B cell (primary cell): ENCODE data around the gene SLC16A7.
"Not testable (repeated sequence)": the region's sequence is repeated elsewhere in the genome, so short reads cannot be mapped to it uniquely, and the experiment has no call there.

Source experiments
- EZH2 ChIP-seq: IDR thresholded peaks from 2 replicates; pipeline ENCODE4 v1.6.1; 2012; ENCODE audit warnings: borderline replicate concordance, low read depth, mild to moderate bottlenecking, moderate library complexity, low read length; ENCODE audit not compliant: insufficient read depth, poor library complexity, severe bottlenecking
- TF ChIP-seq, protein P1 (sequence below): fragments of 200-600 bp; IDR thresholded peaks from one replicate; pipeline ENCODE4 v1.8.0; 2022; ENCODE audit warnings: antibody characterized with exemption, mild to moderate bottlenecking

DNA sequence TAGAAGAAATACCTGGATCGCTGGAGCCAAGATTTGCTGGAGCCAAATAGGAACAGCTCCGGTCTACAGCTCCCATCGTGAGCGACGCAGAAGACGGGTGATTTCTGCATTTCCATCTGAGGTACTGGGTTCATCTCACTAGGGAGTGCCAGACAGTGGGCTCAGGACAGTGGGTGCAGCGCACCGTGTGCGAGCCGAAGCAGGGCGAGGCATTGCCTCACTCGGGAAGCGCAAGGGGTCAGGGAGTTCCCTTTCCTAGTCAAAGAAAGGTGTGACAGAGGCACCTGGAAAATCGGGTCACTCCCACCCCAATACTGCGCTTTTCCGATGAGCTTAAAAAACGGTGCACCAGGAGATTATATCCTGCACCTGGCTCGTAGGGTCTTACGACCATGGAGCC is 155.3 kb downstream of the SLC16A7 start:
- TF ChIP-seq, protein P1, sequence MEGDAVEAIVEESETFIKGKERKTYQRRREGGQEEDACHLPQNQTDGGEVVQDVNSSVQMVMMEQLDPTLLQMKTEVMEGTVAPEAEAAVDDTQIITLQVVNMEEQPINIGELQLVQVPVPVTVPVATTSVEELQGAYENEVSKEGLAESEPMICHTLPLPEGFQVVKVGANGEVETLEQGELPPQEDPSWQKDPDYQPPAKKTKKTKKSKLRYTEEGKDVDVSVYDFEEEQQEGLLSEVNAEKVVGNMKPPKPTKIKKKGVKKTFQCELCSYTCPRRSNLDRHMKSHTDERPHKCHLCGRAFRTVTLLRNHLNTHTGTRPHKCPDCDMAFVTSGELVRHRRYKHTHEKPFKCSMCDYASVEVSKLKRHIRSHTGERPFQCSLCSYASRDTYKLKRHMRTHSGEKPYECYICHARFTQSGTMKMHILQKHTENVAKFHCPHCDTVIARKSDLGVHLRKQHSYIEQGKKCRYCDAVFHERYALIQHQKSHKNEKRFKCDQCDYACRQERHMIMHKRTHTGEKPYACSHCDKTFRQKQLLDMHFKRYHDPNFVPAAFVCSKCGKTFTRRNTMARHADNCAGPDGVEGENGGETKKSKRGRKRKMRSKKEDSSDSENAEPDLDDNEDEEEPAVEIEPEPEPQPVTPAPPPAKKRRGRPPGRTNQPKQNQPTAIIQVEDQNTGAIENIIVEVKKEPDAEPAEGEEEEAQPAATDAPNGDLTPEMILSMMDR = not testable (repeated sequence)
- not testable (repeated sequence) for TF ChIP-seq EZH2
